ENCODE data around the gene GNL2.

DNA sequence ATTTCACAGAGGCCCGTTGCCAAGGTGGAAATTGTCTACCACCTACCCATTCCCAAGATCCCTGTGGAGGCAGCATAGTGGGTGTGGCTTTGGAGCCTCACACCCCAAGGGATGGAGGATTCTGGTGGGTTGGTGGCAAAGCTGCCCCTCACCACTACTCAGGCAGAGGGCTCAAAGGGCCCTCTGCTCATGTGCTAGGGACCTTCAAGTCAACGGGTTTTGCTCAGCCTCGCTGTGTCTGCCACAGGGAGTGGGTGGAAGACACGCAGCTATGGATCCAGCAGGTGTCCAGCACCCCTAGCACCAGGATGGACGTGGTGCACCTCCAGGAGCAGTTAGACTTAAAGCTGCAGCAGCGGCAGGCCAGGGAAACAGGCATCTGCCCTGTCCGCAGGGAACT is 36.7 kb downstream of the GNL2 start:
- TF ChIP-seq ZBTB40 (IDR thresholded peaks at IDR 0.05; ENCODE audit: borderline replicate concordance): no peak
- TF ChIP-seq, protein P1, sequence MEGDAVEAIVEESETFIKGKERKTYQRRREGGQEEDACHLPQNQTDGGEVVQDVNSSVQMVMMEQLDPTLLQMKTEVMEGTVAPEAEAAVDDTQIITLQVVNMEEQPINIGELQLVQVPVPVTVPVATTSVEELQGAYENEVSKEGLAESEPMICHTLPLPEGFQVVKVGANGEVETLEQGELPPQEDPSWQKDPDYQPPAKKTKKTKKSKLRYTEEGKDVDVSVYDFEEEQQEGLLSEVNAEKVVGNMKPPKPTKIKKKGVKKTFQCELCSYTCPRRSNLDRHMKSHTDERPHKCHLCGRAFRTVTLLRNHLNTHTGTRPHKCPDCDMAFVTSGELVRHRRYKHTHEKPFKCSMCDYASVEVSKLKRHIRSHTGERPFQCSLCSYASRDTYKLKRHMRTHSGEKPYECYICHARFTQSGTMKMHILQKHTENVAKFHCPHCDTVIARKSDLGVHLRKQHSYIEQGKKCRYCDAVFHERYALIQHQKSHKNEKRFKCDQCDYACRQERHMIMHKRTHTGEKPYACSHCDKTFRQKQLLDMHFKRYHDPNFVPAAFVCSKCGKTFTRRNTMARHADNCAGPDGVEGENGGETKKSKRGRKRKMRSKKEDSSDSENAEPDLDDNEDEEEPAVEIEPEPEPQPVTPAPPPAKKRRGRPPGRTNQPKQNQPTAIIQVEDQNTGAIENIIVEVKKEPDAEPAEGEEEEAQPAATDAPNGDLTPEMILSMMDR (IDR thresholded peaks at IDR 0.05 in 2 of 3, conservative IDR thresholded peaks at IDR 0.05 in 1 of 3; ENCODE audit: control insufficient read depth in 2 of 3, extremely low read depth in 1 of 3, insufficient read depth in 1 of 3, low read depth in 3 of 3, low read length in 3 of 3): no peak
- TF ChIP-seq SUZ12 (IDR thresholded peaks at IDR 0.05; ENCODE audit: unreplicated experiment): no peak
- TF ChIP-seq NR2C2 (IDR thresholded peaks at IDR 0.05; ENCODE audit: borderline replicate concordance, control insufficient read depth, insufficient read length, low read depth): no peak
